PC-3 (cell line): Measurements from ENCODE around the gene SRRM2.

Experiments
- CTCF ChIP-seq: fragments of 300-600 bp; sonication (generic); conservative IDR thresholded peaks from 2 replicates; pipeline ENCODE4 v1.5.1; 2017; ENCODE audit warnings: antibody characterized with exemption, low read depth, mild to moderate bottlenecking, low read length
- EZH2 ChIP-seq: fragments of 300-600 bp; sonication (generic); IDR thresholded peaks from one replicate; pipeline ENCODE4 v1.6.1; 2017; ENCODE audit warnings: antibody characterized with exemption, mild to moderate bottlenecking, low read length; ENCODE audit not compliant: unreplicated experiment
- EZH2phosphoT487 ChIP-seq: fragments of 300-600 bp; sonication (generic); IDR thresholded peaks from 2 replicates; pipeline ENCODE4 v1.6.1; 2018; ENCODE audit warnings: mild to moderate bottlenecking, antibody characterized with exemption, low read length, borderline replicate concordance

DNA sequence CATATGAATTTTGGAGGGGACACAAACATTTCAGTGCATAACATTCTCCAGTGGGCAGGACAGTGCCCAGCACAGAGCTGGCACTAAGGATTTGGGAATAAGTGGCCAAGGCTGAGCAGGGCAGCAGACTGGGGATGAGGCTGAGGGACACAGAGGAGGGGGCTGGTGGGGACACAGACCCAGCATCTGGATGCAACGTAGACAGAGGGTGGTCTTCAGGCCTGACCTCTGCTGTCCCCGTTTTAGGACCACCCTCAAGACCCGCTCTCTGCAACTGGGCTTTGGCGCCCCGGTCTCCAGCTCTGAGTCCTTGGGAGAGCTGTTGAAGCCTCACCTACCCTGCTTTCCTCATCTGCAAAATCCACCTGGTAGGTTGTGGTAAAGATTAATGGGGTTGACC is 38.2 kb downstream of the SRRM2 start:
- TF ChIP-seq CTCF: no peak
- TF ChIP-seq EZH2: no peak
- TF ChIP-seq EZH2phosphoT487: no peak
